IPS DF 19.7 (cell line): ENCODE data around the gene DHFR2.
"Not testable (repeated sequence)": the region's sequence is repeated elsewhere in the genome, so short reads cannot be mapped to it uniquely, and the experiment has no call there.

ENCODE experiments used
- DNase-seq: peaks from one replicate; pipeline ENCODE4 v3.0.0-alpha.2; 2013; ENCODE audit warnings: low read depth, low spot score

The DHFR2 gene

DNA sequence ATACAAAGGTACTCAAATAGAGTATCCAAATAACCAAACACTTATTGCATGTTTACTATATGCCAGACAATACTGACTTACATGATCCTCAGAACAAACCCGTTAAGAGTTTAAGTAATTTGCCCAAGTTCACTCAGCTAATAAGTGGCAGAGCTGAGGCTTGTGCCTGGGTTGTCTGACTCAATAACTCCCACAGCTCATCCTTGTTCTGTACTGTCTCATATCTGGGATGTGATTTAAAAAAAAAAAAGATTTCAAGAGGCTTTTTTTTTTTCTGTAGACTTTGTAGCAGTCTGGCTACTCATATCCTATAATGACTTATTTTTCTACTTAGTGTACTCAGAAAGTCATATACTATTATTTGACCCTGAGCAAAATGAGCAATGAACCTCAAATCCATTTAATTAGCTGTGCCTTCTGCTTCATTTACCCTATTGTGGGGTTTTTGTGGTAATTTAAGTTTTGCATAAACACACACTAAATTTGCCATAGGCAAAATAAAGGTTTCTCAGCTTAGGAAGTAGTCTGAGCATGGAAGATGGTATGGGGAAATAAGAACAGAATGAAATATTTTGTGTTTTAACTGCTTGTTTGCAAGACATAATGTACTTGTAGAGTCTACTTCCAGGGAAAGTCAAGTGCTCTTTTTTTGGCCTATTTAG, 3.2 kb upstream of the DHFR2 start:
- no peak for DNase-seq

DNA sequence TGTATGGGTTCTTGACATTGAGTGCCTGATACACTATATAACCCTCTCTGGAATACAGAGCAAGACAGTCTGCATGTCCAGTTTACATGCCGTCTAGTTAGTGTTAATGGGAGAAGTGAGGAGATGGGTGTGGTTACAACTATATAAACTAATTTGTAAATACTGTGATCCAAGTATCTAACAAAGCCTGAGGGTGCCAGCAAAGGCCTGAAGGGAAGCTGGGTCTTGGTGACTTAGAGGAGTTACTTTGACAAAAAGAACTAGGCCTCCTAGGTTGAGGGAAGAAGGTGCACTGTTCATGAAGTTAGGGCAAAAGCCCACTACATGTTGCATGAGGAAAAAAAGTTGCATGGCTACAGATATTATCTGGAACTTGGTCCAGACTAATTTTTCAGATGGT, 2.4 kb upstream of the DHFR2 start:
- DNase-seq, result no peak

DNA sequence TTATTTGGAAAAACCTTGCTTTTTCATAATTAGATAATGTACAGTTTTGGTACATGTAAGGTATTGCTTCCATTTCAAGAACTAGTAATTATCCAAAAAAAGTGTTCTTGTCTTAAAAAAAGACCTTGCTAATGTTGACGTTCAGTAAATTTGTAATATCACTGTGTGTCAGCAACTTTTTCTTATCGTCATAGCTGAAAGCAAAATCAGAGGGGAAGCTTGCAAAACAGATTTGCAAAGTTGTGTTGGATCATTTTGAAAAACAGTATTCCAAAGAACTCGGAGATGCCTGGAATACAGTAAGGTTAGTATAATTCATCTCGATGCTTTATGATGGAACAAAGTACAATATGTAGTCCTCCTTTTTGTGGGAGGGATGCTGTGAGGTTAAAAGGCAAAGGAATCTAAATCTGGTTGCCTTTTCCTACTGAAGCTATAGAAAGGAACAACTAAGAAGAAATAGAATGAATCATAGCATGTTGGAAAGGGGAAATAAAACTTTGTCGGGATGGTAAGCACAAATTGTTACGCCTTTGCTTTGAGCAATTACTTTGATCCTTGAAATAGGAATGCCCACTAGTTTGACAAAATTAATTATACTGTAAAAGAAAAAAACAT, 1.6 kb upstream of the DHFR2 start:
- no peak for DNase-seq

DNA sequence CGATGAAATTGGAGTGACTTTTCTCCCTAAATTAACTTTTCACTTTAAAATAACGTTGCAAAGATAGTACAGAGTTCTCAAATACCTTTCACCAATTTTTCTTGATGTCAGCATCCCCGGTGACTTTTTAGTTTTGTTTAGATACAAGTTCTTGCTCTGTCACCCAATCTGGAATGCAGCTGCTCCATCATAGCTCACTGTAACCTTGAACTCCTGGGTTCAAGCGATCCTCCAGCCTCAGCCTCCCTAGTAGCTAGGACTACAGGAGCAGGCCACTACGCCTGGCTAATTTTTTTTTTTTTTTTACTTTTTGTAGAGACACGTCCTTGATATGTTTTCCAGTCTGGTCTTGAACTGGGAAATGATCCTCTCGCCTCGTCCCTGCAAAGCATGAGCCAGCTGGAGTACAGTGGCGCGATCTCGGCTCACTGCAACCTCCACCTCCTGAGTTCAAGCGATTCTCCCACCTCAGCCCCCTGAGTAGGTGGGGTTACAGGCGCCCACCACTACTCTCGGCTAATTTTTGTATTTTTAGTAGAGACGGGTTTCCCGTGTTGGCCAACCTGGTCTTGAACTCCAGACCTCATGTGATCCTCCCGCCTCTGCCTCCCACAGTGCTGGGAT, 892 bp upstream of the DHFR2 start:
- no peak for DNase-seq

DNA sequence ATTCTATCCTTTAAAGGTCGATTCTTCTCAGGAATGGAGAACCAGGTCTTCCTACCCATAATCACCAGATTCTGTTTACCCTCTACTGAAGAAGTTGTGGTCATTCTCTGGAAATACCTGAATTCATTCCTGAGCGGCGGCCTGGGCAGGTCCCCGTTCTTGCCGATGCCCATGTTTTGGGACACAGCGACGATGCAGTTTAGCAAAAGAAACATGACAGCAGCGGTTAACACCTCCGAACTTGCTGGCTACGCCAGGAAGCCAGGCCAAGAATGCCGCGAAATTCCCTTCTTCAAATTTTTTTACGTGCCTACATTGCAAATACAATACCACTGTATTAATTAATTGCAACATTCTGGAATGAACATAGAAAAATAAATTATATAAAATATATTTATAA, 1.4 kb downstream of the DHFR2 start:
- DNase-seq, result no peak

DNA sequence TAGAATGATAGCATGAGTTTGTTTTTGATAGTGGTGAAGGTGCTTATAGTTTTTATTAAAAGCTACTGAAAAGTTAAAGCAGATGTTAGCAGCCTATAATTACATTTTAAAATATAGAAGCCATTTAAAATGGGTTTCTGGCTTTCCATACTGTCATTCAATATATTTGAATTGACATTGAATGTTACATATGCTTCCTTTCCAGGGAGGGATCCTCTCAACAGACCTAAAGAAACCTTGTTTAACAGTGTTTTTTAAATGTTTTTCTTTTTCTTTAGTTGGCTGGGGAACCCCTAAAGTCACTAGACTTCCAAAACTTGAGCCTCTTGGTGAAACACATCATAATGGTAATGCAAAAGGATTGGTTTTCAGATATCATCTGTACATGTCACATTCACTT, 12.2 kb downstream of the DHFR2 start:
- no peak for DNase-seq

DNA sequence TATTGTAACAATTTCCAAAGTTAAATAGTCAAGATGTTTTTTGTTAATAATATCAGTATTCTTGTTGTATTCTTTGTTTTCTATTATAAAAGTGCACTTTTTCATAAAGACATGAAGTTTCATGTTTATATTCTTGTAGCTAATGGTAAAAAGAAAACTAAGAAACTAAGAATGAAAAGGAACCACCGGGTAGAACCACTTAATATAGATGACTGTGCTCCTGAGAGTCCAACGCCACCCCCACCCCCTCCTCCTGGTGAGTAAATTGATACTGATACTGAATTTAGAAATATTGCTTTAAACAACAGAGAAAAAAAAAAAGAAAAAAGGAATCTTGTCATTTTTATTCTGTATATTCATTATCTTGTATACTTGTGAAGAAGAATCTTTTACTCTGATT, 13.4 kb downstream of the DHFR2 start:
- DNase-seq, result no peak

DNA sequence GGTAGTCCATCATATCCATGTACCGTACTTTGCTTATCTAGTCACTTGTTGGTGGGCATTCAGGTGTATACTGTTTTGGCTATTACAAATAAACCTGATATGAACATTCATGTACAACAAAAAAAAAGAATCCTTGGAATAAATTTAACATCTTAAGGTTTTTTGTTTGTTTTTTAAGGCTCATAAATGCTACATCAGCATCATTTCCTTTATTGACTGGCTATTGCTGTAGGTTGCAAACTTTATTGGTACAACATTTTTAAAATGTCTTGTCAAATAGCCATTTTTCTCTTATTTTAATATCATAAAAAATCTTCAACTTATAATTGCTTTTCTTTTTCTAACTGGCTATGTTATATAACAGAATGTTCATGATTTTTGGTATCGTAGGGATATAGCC, 16.2 kb downstream of the DHFR2 start:
- DNase-seq, result no peak

DNA sequence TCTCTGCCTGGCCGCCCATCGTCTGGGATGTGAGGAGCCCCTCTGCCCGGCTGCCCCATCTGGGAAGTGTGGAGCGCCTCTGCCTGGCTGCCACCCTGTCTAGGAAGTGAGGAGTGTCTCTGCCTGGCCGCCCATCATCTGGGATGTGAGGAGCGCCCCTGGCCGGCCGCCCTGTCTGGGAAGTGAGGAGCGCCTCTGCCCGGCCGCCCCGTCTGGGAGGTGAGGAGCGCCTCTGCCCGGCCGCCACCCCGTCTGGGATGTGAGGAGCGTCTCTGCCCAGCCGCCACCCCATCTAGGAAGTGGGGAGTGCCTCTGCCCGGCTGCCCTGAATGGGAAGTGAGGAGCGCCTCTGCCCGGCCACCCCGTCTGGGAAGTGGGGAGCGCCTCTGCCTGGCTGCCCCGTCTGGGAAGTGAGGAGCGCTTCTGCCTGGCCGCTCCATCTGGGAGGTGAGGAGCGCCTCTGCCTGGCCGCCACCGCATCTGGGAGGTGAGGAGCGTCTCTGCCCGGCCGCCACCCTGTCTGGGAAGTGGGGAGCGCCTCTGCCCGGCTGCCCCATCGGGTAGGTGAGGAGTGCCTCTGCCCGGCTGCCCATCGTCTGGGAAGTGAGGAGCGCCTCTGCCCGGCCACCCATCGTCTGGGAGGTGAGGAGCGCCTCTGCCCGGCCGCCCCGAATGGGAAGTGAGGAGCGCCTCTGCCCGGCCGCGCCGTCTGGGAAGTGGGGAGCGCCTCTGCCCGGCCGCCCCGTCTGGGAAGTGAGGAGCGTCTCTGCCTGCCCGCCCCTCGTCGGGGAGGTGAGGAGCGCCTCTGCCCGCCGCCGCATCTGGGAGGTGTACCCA, 18.4 kb downstream of the DHFR2 start:
- DNase-seq, result not testable (repeated sequence)

DNA sequence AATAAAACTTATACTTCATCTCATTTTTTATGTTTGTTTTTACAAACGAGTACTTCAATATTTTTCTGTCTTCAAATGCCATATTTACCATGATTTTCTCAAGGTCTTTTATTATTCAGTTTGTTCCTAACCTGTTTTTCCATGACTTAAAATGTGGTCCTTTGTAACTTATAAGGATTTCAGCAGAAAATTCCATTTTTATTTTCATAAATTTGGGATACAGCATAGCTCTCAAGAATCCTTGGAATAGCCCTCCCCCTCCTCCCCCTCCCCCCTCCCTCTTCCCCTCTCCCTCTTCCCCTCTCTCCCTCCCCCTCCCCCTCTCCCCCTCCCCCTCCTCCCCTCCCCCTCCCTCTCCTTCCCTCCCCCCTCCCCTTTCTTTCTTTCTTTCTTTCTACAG, 19.4 kb downstream of the DHFR2 start:
- DNase-seq, result no peak

DNA sequence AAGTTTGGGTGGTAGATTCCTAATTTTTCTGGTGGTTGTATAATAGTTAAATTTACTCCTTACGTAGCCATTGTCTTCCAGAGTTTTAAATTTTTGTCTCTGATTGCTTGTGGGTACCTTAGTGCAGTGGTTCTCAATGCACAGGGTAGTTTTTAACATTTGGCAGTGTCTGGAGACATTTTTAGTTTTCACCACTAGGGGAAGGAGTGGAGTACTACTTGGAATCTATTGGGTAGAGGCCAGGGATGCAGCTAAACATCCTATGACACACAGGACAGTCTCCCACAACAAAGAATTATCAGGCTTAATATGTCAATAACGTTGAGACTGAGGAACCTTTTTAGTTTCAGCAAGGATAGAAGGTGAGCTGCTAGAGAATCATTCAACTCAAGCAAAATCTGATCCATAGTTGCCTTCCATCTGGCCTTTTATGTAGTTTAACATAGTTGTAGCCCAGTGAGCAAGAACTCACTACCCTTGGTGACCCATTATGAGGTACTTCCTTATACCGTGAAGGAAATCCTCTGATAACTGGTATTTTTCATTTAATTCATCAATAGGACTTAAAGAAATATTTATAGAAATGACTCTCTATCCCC, 25.7 kb downstream of the DHFR2 start:
- peak; percentile 28 for DNase-seq

DNA sequence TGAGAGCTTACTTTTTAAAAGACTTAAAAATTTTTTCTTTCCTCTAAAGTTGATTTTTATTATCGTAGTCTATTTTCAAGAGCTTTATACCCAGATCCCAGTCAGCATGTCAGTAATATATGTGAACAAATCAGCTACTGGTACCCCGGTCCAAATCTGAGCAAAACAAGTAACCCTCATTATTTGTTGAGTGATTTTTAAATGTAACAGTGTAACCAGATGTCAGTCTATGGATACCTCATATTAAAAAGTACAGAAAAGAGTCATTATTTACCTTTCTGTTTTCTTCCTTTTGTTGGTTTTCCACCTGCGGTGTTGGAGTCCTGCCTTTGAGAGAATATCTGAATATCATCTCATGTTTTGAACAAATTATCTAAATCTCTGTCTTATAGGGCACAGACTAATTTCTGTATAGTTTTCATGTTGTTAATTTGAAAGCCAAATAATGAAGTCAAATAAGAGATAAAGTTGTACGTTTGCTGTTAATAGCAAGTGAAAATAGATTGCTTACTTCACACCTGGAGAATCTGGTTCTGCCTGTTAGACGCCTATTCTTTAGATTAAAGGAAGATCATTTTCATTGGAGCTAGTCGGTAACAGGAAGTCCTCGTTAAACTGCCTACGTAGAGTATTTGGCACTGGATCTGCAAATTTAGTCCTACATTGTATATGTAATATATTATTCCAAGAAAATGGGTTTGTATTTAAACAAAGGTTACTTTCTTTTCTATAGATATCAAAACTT, 34.5 kb downstream of the DHFR2 start, which contains the start of gene STX19:
Gene STX19, minus strand, starts transcription at position 505 of the 745 bp plus-strand sequence. CDS start 13,328 bp downstream, outside the sequence.
- DNase-seq, result no peak

DNA sequence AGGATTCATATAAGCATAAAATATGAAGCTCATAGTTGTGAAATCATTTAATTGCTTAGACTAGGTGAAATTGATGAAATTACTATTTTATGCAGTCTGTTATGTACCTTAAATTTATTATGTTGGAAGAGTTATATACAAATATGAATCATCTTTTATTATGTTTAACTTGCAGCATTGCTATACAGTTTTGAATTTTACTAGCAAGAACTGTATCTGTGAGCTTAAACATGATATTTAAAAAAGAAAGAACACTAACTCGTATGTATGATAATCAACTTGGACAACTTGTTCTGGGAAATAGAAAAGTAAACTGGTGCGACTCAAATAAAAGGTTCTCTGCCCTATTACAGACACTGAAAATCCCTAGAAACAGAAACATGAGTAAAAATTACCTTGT, 36.1 kb downstream of the DHFR2 start:
- no peak for DNase-seq

DNA sequence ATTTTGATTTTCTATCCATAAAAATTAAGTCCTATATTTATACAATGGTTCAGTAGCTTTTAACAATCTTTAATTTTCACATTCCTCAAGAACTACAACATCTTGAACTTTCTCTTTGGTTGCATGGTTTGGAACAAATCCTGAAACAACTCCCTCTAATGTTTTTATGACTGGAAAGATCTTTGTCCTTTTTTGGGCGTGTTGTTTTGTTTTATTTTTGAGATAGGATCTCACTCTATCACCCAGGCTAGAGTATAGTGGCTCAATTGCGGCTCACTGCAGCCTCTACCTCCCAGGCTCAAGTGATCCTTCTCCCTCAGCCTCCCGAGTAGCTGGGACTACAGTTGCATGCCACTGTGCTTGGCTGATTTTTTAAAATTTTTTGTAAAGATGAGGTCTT, 38.3 kb downstream of the DHFR2 start:
- no peak for DNase-seq

DNA sequence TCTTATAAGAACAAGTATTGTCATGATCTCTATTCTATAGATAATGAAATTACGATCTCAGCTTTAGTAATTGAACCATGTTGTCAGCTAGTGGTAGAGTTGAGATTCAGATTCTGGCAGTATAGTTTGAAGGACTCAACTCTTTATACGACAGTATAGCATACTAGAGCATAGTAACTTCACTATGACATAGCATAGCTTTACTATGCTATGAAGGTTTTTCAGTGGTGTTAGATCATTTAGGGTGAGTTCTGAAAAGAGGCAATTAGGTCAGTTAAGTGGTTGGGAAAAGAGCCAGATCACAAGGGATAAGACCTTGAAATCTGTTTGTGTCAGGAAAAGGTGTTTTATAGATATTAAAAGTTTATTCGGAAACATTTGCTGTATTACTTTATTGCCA, 42.4 kb downstream of the DHFR2 start:
- no peak for DNase-seq

DNA sequence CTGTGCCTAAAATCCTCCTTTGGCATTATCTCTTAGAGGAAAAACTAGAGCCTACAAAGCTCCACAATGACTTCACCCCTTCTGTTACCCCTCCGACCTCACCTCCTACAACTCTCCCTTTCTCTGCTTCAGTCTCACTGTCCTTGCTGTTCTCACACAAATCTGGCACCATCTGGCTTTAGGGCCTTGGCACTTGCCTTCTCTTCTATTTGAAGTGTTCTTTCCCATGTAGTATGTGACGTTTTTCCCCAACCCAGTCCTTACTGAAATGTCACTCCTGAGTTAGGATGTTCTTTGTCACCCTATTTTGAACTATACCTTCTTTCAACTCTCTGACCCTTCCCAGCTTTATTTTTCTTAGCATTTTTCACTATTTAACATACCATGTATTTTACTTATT, 43.1 kb downstream of the DHFR2 start:
- DNase-seq, result no peak

DNA sequence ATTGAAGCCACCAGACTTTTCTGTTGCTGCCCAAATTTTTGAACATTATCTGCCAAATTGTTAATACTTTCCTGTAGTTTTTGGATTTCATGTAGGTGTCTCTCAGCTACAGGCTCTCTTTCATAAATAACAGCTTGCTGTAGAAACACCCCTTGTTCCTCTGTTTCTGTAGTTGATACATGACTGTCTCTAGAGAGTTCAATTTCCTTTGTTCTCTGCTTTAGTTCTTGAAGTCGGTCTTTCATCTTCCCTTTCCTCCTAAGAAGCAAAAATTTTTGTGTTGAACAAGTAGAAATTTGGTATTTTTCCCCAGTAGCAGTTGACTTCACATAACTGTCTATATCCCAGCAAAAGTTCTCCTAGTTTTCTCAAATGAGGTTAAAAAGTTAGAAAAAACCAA, 47.7 kb downstream of the DHFR2 start:
- DNase-seq, result no peak

DNA sequence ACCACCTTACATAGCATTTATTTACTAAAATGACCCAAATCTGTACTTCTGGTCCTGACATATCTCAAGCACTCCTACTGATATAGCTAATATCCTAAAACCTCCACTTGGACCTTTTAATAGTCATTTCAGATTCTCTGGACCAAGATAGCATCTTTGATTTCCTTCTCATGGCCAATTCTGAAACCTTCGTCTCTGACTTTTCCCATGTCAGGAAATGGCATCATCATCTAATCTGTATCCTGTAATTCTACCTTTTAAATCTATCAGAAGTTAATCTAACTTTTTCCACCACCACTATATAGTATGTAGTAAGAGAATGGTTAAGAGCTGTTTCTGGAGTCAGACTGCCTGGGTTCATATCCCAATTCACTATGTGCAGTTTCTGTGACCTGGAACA, 50.5 kb downstream of the DHFR2 start:
- DNase-seq, result no peak

DNA sequence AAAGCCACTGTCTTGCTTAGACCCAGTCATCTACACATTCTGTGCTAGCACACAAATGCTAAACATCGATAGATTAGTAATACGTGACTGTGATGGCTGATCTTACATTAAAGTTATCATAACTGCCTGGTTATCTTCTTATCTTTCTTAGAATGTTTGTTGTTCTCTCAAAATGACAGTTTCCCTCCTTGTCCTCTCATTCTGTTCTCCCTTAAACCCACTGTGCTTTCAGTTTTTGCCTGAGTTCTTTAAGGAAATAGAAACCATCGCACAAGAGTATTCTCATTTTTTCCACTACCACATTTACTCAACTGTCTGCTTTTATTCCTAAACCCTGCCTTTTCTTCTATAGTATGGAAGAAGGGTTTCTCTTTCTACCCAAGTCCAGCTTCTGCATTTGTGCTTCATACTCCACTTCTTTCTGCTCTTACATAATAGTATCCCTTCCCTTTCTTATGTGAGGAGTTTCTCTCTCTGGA, 51.4 kb downstream of the DHFR2 start:
- DNase-seq, result no peak

DNA sequence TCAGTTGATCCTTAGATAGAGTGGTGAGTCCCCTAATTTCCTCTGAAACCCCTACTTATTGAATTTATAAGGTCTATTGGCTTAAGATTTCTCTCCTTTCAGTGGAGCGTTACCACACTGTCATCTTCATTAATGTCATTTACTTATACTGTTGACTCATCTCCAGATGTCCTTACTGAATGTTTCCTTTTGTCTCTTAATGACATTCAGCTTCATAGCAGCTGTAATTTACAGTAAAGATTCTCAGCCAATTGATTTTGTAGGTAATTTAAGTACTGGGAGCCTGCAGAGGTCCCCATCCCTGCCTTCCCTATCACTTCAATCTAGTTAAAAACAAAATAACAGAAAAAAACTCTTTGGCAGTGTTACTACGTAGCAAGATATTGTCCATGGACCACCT, 53.1 kb downstream of the DHFR2 start:
- no peak for DNase-seq

DNA sequence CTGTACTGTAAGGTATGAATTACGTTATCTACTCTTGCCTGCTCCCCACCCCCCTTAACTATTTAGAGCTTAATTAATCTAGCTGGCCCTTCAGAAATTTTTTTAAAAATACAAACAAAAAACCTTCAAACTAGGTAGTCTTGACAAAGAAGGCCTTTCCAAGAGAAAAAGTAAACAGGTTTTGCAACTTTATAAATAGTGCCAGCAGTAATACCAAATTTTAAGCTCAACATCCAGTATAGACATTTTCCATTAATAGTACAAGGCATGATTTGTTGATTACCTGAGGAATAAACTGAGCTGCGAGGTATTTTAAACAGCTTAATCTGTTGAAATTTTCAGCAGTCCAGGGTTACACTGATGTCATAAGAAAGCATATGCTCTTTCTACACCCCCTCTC, 54.5 kb downstream of the DHFR2 start:
- no peak for DNase-seq
